GM21528 (cell line): ENCODE measurements around the gene MAD2L2.
"Not testable (repeated sequence)": the region's sequence is repeated elsewhere in the genome, so short reads cannot be mapped to it uniquely, and the experiment has no call there.

Source experiments
- ATAC-seq: cut with Tn5 transposase; IDR thresholded peaks from one replicate; pipeline ENCODE4 v1.9.1; 2021; ENCODE audit warnings: mild to moderate bottlenecking, moderate library complexity; ENCODE audit not compliant: unreplicated experiment, low FRiP score

MAD2L2 gene

DNA sequence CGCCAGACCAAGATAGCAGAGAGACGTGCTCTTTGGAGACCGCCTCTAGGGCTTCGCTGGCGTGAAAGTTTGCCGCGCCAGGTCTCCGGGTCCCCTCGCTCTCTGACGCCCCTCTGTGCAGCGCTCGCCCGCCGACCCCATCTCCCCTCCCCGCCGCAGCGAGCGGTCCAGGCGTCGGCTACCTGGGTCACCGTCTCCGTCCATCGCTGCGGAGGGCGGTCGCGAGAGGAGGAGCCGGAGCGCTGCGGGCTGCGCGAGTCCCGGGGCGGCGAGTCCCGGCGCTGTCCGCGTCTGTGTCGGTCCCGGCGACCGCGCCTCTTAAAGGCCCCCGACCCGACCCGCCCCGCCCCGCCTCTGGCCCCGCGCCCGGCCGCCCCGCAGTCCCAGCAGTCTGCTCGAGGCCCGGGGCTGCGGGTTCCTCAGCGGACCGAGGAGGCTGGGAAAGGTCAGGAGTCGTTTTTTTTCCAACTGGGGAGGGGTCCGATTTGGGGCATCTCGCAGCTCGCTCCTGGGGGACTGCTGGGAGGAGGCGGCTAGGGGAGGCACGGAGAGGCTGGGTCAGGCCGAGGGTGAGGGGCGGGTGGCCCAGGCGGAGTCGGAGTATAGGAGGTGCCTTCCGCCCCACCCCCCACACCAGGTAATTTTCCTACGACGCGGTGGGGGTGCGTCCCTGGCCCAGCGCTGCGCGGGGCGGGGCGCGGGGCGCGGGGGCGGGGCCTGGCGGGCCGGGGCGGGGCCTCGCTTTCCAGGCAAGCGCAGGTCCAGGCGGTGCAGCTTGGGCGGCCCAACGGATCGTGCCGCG is 26.6 kb downstream of the MAD2L2 start, which contains the start of the genes FBXO2 and FBXO44:
TSS of gene FBXO2 (minus strand) at position 293 of the 802 bp plus-strand sequence. CDS start at position 204, 89 bp downstream.
TSS of gene FBXO44 (plus strand) at position 741 of the 802 bp plus-strand sequence. CDS start 959 bp downstream, outside the sequence.
- peak; percentile 60 for ATAC-seq

- no peak for ATAC-seq
These were observed 27.1 kb downstream of the MAD2L2 start for GRCh38 chr1:11653861-11654136.

DNA sequence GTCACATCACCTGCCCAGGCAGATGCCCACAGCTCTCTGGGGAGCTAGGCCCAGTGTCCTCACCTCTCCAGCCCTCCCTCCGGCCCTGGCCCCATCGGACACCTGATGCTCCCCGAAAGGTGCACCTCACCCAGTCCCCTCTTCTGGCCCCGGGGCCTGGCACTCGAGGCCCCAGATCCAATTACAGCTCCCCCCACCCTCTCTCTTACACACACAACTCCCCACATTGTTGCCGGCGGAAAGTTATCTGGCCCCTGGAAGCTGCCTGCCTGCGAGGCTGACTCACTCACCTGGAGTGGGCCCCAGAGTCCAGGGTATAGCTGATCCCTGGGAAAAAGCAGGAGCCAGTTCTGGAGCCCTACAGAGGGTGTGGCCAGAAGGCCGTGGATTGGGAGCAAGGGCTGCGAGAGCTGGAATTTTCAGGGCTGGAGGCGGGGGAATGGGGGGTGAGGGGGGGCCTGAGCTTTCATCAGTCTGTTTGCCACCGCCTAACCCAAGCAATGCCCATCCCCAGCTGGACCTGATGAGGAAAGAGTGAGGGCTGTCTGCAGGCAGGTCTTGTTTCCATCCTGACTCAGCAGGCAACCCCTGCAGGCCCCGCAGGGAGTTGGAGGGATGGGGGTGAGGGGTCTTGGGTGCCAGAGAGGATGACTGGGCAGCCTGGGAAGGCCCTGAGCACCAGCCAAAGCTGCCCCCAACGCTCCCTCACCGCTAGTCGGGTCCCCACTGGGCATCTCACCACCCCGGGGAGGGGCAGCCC is 27.7 kb downstream of the MAD2L2 start:
- no peak for ATAC-seq

DNA sequence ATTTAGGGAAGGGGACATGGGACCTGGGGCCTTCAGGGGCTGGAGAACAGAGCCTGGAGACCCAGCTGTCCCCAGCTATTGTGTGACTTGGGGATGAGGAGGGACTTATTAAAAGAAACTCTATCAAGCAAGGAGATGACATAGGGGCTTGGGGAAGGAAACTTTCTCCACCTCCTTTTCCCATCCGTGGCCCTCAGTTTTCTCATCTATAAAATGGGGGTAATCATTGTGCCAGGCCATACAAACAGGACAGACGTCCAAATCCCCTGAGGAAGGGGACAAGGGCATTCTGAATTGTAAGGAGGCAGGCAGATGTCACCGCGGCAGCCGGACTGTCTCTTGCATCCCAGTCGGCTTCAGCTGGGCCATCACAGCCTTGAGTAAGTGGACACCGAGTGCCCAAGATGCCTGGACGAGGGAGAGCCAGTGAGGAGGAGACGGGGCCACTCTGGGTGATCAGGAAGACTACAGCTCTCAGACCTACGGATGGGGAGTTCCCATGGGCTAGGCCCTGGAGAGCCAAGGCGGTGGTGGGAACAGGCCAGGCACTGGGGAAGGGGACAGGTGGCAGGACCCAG is 28.7 kb downstream of the MAD2L2 start:
- ATAC-seq, result no peak

DNA sequence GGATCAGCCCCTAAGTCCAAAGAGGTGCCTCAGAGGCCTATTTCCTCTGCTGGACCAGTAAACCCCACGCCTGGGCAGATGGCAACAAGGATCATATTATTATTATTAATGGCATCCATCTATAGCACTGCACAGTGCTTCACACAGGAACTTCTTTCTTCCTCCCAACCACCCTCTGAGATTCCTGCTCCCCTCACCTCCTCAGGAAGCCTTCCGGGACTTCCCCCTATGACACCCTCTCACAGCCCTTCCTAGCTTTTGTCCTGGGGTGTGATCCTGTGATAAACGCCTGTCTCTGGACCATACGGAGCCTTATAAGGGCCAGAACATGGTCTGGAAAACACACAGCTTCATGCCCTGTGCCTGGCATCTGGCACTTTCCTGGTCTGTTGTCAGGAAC is 29.9 kb downstream of the MAD2L2 start:
- ATAC-seq, result no peak

- no peak for ATAC-seq
These were observed 30.5 kb downstream of the MAD2L2 start for GRCh38 chr1:11650331-11650991.

GRCh38 chr1:11649624-11650330 is 31.2 kb downstream of the MAD2L2 start:
- no peak for ATAC-seq

GRCh38 chr1:11649237-11649623 is 31.7 kb downstream of the MAD2L2 start:
- ATAC-seq, result no peak

GRCh38 chr1:11648732-11649158 is 32.2 kb downstream of the MAD2L2 start:
- ATAC-seq, result no peak

- no peak for ATAC-seq
These were observed 32.9 kb downstream of the MAD2L2 start for GRCh38 chr1:11648039-11648438.

DNA sequence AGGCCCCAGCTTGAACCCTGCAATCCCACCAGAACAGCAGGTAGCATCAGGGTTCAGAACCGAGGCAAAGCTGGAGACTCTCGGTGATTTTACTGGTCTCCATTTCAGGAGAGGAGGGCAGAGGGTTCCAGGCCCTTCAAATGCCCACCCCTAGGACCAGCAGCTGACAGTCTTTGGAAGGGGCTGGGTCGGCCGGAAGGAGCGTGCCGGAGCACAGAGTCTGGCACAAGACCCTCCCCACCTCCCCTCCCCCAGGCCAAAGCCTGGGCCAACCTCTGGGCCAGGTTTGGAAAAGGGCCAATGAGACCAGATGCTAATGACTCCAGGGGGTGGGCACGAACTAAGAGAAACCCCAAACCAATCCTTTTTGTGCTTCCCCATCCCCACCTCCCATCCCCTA is 33.6 kb downstream of the MAD2L2 start:
- no peak for ATAC-seq

DNA sequence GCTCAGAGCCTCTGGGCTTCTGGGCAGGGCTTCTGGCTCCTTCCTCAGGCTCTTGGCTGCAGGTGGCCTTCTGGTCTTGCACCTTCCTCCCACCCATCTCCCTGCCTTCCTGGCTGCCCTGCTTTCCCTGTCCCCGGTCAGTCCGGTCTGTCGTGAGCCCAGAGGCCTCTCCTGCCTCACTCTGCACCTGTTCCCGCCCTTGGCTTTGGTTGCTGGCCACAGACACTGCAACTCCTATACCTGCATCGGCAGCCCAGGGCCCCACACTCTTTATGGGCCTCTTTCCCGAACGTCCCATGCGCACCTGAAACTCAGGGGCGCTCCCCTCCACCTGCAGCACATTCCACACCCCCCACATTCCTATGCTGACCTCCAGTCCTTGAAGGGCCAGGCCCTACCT is 34.6 kb downstream of the MAD2L2 start:
- ATAC-seq, result no peak

DNA sequence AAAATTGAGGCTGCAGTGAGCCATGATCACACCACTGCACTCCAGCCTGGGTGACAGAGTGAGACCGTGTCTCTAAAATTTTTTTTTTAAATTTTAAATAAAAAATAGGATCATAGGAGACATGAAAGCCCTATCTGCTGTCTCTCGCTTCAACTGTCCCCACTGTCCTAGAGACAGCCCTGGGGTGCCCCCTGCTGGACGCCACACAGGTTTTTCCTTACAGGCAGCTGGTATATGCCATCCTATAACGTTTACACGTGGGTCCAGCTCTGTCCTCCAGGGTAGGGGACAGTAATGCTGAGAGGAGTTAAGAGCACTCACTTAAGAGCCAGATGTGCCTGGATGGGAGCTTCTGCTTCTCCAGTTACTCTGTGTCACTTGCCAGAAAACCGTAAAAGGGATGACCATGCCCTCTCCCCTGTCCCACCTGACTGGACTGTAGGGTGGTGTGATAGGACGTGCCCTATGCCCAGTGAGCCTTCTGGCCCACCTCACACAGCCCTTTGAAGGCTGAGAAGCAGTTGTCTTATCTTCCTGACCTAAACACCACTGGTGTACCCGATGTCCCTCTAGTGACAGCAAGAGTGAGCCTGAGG is 35.2 kb downstream of the MAD2L2 start:
- no peak for ATAC-seq

GRCh38 chr1:11645270-11645669 is 35.7 kb downstream of the MAD2L2 start:
- no peak for ATAC-seq

GRCh38 chr1:11643782-11644181 is 37.2 kb downstream of the MAD2L2 start:
- no peak for ATAC-seq

DNA sequence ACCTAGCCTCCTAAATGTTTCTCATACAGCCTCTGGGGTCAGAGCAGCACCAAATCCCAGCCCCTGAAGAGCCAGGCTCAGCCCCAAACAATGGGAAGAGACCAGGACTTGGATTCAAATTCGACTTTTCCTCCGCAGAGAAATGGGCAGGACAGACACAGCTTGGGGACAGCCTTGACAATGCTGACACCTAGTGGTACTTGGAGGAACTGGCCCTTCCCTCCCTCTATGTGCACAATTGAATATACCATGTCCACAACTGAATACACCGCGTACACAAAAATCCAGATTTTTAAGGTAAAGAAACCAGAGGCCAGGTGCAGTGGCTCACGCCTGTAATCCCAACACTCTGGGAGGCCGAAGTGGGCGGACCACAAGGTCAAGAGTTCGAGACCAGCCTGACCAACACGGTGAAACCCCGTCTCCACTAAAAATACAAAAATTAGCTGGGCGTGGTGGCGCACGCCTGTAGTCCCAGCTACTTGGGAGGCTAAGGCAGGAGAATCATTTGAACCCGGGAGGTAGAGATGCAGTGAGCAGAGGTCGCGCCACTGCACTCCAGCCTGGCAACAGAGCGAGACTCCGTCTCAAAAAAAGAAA is 38.4 kb downstream of the MAD2L2 start:
- not testable (repeated sequence) for ATAC-seq

GRCh38 chr1:11641776-11642305 is 39.1 kb downstream of the MAD2L2 start:
- no peak for ATAC-seq

DNA sequence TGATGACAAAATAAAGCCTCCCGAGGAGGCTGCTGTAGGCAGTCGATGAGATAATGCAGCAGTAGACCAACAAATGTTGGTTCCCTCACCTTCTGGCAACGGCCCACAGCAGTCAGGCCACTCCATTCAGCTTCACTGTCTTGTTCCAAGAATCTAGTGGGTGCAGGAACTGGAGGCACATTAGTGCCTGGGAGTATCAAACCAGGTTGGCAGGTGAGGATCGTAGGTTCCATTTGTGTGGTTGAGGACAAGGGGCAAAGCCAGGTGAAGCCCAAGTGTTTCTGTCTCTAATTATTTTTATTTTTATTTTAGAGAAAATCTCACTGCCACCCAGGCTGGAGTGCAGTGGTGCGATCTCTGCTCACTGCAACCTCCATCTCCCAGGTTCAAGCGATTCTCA is 40.0 kb downstream of the MAD2L2 start:
- ATAC-seq, result no peak

- ATAC-seq, result no peak
These were observed 40.8 kb downstream of the MAD2L2 start for GRCh38 chr1:11640101-11640500.
